ENCODE data around the gene INPP4B. TPM values are rescaled to one million over a fixed set of nuclear protein-coding genes. Genes with fewer than 3 reads are reported as not detected.
A peak's percentile ranks its signal among the peaks of the same experiment; 100 is the strongest.

INPP4B gene
- 10 to 100 TPM in 3 of 4 donors, 1 to 10 TPM in 1; 8.3 to 16.8 (median 10.2) TPM for total RNA-seq
- 1 to 10 TPM; 1.5 to 9.5 (median 5.8) TPM for polyA plus RNA-seq
- long read RNA-seq, donor 1, partial matches to known transcripts, result 1 of 2 reads
- long read RNA-seq, donor 1, other reads (novel, unspliced or antisense), result 1 of 2 reads
- long read RNA-seq, donor 2, partial matches to known transcripts, result 8 of 17 reads
- long read RNA-seq, donor 2, other reads (novel, unspliced or antisense), result 9 of 17 reads

GRCh38 chr4:142846108-142846728 is at the start of gene INPP4B:
Gene INPP4B (minus strand): TSS chr4:142846301.
- Histone ChIP-seq H3K27ac (peak within 1 kb of the TSS; percentile 85), H3K9me3 (no peaks in the 10 kb centered on the region), H3K4me3 (peak within 1 kb of the TSS; percentile 69), H3K36me3 (ENCODE audit: insufficient read depth in 1 of 2, low read depth in 1 of 2) (no peaks in the 10 kb centered on the region), H3K4me1 (no peaks in the 10 kb centered on the region), H3K27me3 (ENCODE audit: insufficient read depth in 3 of 3, low read length in 2 of 3) (no peaks in the 10 kb centered on the region)
- 0 to 1% (median 1%) methylated on average over 48 to 55 of the region's 55 CpGs for whole genome bisulfite sequencing, 3 donors
- peak; percentile 92 to 95 (median 94) for ATAC-seq
- DNase-seq, result peak; percentile 34 to 80
- TF ChIP-seq, protein P1, sequence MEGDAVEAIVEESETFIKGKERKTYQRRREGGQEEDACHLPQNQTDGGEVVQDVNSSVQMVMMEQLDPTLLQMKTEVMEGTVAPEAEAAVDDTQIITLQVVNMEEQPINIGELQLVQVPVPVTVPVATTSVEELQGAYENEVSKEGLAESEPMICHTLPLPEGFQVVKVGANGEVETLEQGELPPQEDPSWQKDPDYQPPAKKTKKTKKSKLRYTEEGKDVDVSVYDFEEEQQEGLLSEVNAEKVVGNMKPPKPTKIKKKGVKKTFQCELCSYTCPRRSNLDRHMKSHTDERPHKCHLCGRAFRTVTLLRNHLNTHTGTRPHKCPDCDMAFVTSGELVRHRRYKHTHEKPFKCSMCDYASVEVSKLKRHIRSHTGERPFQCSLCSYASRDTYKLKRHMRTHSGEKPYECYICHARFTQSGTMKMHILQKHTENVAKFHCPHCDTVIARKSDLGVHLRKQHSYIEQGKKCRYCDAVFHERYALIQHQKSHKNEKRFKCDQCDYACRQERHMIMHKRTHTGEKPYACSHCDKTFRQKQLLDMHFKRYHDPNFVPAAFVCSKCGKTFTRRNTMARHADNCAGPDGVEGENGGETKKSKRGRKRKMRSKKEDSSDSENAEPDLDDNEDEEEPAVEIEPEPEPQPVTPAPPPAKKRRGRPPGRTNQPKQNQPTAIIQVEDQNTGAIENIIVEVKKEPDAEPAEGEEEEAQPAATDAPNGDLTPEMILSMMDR (IDR thresholded peaks at IDR 0.05), result no peak
- intact Hi-C loops (cut with DNase I), result no loop called here

- H3K27me3 ChIP-seq (ENCODE audit: insufficient read depth in 3 of 3, low read length in 2 of 3), result no peaks in the 10 kb centered on the region
Observed at GRCh38 chr4:142893012-142893411, 46.9 kb upstream of the INPP4B start.

GRCh38 chr4:142886566-142886965 is 40.5 kb upstream of the INPP4B start:
- TF ChIP-seq, protein P1 (IDR thresholded peaks at IDR 0.05), result no peak
- H3K4me3 ChIP-seq, result no peak overlapping the region
- H3K9me3 ChIP-seq, result no peaks in the 10 kb centered on the region
- no peaks in the 10 kb centered on the region for H3K36me3 ChIP-seq (ENCODE audit: insufficient read depth in 1 of 2, low read depth in 1 of 2)
- DNase-seq (no peak), ATAC-seq (no peak)
- intact Hi-C loops (cut with DNase I), result loop anchor here (10.0 kb wide), 2 partner anchors 138 to 598 kb away; no protein-coding TSS in a partner anchor
- H3K27ac ChIP-seq, result no peak overlapping the region
- no peaks in the 10 kb centered on the region for H3K27me3 ChIP-seq (ENCODE audit: insufficient read depth in 3 of 3, low read length in 2 of 3)
- H3K4me1 ChIP-seq, result no peaks in the 10 kb centered on the region
- WGBS, 3 donors, result 75 to 84% (median 82%) methylated on average over 5 of the region's 5 CpGs

More at GRCh38 chr4:142893012-142893411, 46.9 kb upstream of the INPP4B start:
- Histone ChIP-seq H3K4me3 (no peak overlapping the region), H3K4me1 (no peaks in the 10 kb centered on the region), H3K36me3 (ENCODE audit: insufficient read depth in 1 of 2, low read depth in 1 of 2) (no peaks in the 10 kb centered on the region), H3K27ac (no peak overlapping the region), H3K9me3 (peaks cover 4% of the 10 kb centered on the region)
- TF ChIP-seq, protein P1 (IDR thresholded peaks at IDR 0.05), result no peak
- 81 to 85% (median 81%) methylated on average over 3 of the region's 3 CpGs for WGBS, 3 donors
- intact Hi-C loops (cut with DNase I), result no loop called here
- no peak for DNase-seq
- no peak for ATAC-seq

- ATAC-seq (peak in 2 of 4 donors; percentile 49 to 67), DNase-seq (no peak)
- no peaks in the 10 kb centered on the region for H3K36me3 ChIP-seq (ENCODE audit: insufficient read depth in 1 of 2, low read depth in 1 of 2)
- intact Hi-C loops (cut with DNase I), result loop anchor here (10.0 kb wide), 2 partner anchors 142 to 602 kb away; no protein-coding TSS in a partner anchor
- WGBS, 3 donors, result 42 to 53% (median 43%) methylated on average over 4 of the region's 4 CpGs
- no peaks in the 10 kb centered on the region for H3K4me1 ChIP-seq
- no peaks in the 10 kb centered on the region for H3K27me3 ChIP-seq (ENCODE audit: insufficient read depth in 3 of 3, low read length in 2 of 3)
- no peak overlapping the region for H3K27ac ChIP-seq
- no peaks in the 10 kb centered on the region for H3K9me3 ChIP-seq
- TF ChIP-seq, protein P1 (IDR thresholded peaks at IDR 0.05), result peak; percentile 49
- H3K4me3 ChIP-seq, result no peak overlapping the region
Observed at GRCh38 chr4:142883040-142883832, 37.1 kb upstream of the INPP4B start.

Data from psoas muscle (tissue), 8 donors.